Right atrium auricular region (tissue), 2 donors: Measurements from ENCODE around the gene PRM3. TPM values are rescaled to one million over a fixed set of nuclear protein-coding genes. Genes with fewer than 3 reads are reported as not detected.

Experiments
- DNase-seq: peaks from one replicate; pipeline ENCODE4 v3.0.0-alpha.2; 2019; ENCODE audit warnings: low spot score
- H3K27ac ChIP-seq, 2 donors: fragments of 200-600 bp; sonication (generic); 1 replicate in 1 of 2; 2 replicates in 1 of 2; pipeline ENCODE4 v1.5.1; 2016 to 2019
- H3K27me3 ChIP-seq, 2 donors: fragments of 200-600 bp; sonication (generic); one replicate each; pipeline versions ENCODE4 v1.5.1 to v1.6.0; 2017 to 2019
- H3K36me3 ChIP-seq: fragments of 200-600 bp; sonication (generic); one replicate; pipeline ENCODE4 v1.5.1; 2016
- H3K4me1 ChIP-seq, 2 donors: fragments of 200-600 bp; sonication (generic); one replicate each; pipeline versions ENCODE4 v1.5.1 to v1.6.0; 2017 to 2019
- H3K4me3 ChIP-seq, 2 donors: fragments of 200-600 bp; sonication (generic); 1 replicate in 1 of 2; 2 replicates in 1 of 2; pipeline ENCODE4 v1.5.1; 2017 to 2019; ENCODE audit warnings: mild to moderate bottlenecking in 1 of 2, moderate library complexity in 1 of 2
- H3K9me3 ChIP-seq, 2 donors: fragments of 200-600 bp; sonication (generic); one replicate each; pipeline ENCODE4 v1.5.1; 2019
- CTCF ChIP-seq, 2 donors: fragments of 200-600 bp; sonication (generic); IDR thresholded peaks; one replicate each; pipeline ENCODE4 v1.5.1; 2019; ENCODE audit warnings: antibody characterized with exemption in 2 of 2
- total RNA-seq, 2 donors: library from RNA; depleted of rRNA; stranded (reverse); fragments of >200 nt; gene quantifications; one replicate each; pipeline ENCODE4 v1.1.0, GENCODE V29; 2016

Gene PRM3
- total RNA-seq, 2 donors from 2014 or later, result not detected

DNA sequence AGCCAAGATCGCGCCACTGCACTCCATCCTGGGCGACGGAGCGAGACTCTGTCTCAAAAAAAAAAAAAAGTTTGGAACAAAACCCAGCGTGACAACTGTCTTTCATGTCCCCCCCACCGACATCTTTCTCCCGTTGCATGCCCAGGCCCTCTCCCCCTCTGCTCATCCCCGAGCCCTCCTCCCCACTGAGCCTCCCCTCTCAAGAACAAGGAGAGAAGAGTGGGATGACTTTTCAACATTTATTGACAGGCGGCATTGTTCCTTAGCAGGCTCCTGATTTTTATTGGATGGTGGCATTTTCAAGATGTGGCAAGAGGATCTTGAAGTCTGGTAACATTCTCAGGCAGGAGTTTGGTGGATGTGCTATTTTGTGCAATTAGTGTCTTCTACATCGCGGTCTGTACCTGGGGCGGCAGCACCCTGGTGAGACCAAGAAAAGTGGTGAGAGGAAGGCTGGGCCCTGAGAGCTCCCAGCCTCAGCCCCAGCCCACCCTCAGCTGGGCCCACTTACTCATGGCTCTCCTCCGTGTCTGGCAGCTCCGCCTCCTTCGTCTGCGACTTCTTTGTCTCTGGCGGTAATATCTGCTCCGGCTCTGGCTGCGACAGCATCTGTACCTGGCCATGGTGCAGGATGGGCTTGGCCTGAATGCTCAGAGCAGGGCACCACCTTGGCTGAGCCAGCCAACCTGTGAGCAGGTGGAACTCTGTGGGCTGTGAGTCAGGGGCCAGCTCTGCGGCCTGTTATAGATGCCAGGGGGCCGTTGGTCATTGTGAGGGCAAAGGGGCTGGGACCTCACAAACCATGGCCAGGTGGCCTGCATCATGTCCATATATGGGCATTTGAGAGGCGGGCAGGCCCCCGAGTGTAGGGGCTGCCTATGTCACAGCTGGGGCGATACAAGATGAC is 7.4 kb upstream of the PRM3 start, which contains the start of gene PRM1:
TSS of gene PRM1 (minus strand) at position 715 of the 907 bp plus-strand sequence. CDS start at position 623, 92 bp downstream.
- DNase-seq, result no peak
- no peak within 1 kb of the TSS for H3K27ac ChIP-seq
- H3K36me3 ChIP-seq, result no peaks in the 10 kb centered on the region
- H3K4me1 ChIP-seq, result no peaks in the 10 kb centered on the region
- H3K27me3 ChIP-seq, result no peaks in the 10 kb centered on the region
- H3K9me3 ChIP-seq, result no peaks in the 10 kb centered on the region
- H3K4me3 ChIP-seq, result no peak within 1 kb of the TSS
- TF ChIP-seq CTCF (IDR thresholded peaks at IDR 0.05), result no peak

DNA sequence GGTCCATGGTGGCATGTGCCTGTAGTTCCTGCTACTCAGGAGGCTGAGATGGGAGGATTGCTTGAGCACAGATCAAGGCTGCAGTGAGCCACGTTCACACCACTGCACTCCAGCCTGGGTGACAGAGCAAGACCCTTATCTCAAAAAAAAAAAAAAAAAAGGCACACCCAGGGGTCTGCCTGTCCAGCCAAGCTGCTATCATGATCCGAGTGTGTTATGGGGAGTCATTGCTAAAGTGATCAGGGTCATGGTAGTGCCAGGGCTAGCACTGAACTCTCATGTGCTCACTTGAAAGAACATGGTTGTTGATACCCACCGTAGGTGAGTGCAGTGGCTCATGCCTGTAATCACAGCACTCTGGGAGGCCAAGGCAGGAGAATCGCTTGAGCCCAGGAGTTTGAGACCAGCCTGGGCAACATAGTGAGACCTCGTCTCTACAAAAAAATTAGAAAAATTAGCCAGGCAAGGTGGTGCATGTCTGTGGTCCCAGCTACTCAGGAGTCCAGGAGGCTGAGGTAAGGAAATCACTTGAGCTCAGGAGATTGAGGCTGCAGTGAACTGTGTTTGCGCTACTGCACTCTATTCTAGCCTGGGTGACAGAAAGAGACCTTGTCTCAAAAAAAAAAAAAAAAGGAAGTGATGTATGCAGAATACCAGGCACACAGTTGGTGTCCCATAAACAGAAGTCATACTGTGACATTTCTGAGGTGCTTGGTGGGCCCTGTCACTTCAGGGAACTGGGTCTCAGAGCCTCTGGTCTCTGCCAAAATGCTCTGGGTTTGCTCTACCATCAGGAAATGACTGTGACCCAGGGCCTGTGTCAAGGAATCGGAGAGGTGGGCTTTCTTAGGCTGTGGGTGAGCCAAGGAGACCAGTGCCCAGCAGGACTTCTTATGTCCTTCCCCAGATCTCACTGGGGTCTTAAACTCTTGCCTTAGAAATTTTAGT is 5.5 kb upstream of the PRM3 start:
- no peak for DNase-seq
- H3K9me3 ChIP-seq, result no peaks in the 10 kb centered on the region
- no peak overlapping the region for H3K4me3 ChIP-seq
- no peaks in the 10 kb centered on the region for H3K4me1 ChIP-seq
- no peak for TF ChIP-seq CTCF (IDR thresholded peaks at IDR 0.05)
- H3K36me3 ChIP-seq, result no peaks in the 10 kb centered on the region
- no peaks in the 10 kb centered on the region for H3K27me3 ChIP-seq
- H3K27ac ChIP-seq, result no peak overlapping the region

DNA sequence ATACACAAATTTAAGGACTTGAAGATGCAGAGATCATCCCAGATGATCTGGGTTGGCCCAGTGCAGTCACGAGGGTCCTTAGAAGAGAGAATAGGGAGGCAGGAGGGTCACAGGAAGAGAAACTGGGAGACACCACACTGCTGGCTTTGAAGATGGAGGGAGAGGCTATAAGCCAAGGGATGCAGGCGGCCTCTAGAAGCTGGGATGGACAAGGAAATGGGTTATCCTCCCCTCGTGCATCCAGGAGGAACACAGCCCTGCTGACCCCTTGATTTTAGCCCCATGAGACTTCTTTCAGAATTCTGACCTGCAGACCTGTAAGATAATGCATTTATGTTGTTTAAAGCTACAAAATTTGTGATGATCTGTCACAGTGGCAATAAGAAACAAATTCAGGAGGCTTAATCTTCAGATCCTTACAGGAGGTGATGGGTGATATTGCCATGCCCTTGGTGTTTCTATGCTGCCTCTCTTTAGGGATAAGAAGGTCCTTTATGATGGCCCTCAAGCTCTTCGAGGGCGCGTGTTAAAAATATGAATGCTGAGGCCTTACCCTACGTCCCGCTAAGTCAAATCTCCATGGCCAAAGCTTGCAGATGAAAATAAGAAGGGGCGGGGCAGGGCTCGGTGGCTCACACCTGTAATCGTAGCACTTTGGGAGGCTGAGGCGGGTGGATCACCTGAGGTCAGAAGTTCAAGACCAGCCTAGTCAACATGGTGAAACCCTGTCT is 4.3 kb upstream of the PRM3 start:
- Histone ChIP-seq H3K4me3 (no peak overlapping the region), H3K27ac (no peak overlapping the region), H3K36me3 (no peaks in the 10 kb centered on the region), H3K27me3 (no peaks in the 10 kb centered on the region), H3K9me3 (no peaks in the 10 kb centered on the region), H3K4me1 (no peaks in the 10 kb centered on the region)
- no peak for DNase-seq
- TF ChIP-seq CTCF (IDR thresholded peaks at IDR 0.05), result no peak

- no peak for DNase-seq
- Histone ChIP-seq H3K9me3 (no peaks in the 10 kb centered on the region), H3K27ac (no peak overlapping the region), H3K4me1 (no peaks in the 10 kb centered on the region), H3K27me3 (no peaks in the 10 kb centered on the region), H3K36me3 (no peaks in the 10 kb centered on the region), H3K4me3 (no peak overlapping the region)
- TF ChIP-seq CTCF (IDR thresholded peaks at IDR 0.05), result no peak
Measured at GRCh38 chr16:11276896-11277593, 3.6 kb upstream of the PRM3 start.
